Stimulated activated CD8-positive, alpha-beta memory T cell treated with anti-CD3 and anti-CD28 coated beads, Interleukin-4, amount 100 ng/mL, for 4 hours (primary cell): Measurements from ENCODE around the gene TMEM167B.
"Not testable (repeated sequence)": the region's sequence is repeated elsewhere in the genome, so short reads cannot be mapped to it uniquely, and the experiment has no call there.

Experiments used
- DNase-seq, 2 donors: peaks; one replicate each; pipeline ENCODE4 v3.0.0-alpha.2; 2020; ENCODE audit warnings: low read depth in 2 of 2, low spot score in 1 of 2

Gene TMEM167B

DNA sequence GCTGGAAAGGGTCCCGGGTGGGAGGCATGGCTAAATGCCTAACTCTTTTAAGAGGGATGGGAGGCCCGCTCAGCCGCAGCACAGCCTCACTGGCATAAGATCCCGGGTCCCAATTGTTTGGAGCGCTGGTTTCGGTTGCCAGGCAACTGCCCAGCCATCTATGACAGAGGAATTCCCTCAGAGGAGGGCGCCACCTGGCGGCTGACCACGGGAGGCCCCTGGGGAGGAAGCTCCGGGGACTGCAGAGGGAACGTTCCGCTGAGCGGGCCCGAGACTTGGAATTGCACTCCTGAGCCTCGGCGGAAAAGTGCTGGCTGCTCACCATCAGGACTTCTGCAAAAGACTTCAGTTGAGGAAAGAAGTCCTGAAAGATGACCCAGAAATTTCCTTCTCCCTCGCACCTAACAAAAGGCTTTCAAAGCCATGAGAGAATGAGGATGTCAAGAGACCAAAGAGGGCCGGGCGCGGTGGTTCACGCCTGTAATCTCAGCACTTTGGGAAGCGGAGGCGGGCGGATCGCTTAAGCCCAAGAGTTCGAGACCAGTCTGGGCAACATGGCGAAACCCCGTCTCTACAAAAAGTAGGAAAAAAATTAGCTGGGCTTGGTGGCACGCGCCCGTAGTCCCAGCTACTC is 22.2 kb downstream of the TMEM167B start:
- peak; percentile 74 to 80 for DNase-seq

DNA sequence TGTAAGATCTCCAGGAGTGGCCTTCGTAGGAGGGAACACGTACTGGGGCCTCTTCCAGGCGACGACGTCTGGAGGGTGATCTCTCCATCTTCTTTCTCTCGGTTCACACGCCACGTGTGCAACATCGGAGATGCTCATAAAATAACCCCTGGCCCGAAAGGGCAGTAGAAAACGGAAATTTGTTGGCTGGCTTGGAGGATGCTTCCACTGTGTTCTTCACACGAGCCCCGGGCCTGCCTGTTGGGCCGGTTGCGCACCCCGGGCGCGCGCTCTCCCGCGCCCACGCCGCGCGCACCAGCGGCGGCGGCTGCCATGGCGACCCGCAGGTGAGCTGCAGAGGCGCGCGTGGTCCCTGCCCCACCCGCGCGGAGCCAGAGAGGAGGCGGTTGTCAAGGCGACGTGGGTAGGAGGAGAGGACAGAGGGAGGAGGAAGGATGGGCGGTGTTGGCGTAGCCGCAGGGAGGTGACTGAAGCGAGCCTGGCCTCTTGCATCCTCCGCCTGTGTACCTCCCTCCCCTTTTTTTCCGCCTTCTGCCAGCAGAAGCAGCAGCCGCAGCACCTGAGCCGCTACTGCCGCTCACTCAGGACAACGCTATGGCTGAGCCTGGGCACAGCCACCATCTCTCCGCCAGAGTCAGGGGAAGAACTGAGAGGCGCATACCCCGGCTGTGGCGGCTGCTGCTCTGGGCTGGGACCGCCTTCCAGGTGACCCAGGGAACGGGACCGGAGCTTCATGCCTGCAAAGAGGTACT is 23.2 kb downstream of the TMEM167B start, which contains the start of gene ELAPOR1:
Gene ELAPOR1 (plus strand): TSS at position 526 of the 752 bp plus-strand sequence. CDS start 69 bp downstream, at position 595.
- peak; percentile 83 to 86 for DNase-seq

DNA sequence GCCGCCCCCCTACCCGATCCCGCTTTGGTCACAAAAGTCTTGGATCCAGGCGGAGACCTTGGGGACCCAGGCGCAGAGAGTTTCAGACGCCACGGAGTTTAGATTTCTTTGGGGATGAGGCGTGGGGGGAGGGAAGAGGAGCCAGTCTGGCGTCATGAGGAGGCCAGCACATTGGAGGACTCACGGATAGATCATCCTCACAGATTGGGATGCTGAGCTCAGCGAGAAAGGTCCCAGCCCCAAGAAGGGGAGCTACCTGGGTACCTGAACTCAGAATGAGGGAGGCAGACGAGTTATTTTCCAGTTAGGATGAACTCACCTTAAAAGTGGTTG is 23.7 kb downstream of the TMEM167B start:
- DNase-seq, result no peak

DNA sequence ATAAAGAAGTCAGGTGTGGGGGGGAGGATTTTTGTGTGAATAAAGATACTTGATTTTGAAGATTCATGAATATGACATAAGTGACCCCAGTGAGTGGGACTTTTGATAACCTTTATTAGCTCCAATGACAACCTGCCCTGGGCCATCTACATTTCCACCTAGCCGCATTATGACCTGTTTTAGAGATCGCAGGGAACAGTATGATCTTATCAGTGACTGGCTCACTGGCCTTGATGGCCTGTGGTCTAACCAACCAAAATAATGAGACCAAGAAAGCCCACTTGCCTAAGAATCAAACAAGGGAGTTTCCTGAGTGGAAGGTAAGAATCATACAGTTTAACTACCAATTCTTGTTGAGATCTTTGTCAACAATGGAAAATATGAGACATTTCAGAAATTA is 25.1 kb downstream of the TMEM167B start:
- DNase-seq, result no peak

DNA sequence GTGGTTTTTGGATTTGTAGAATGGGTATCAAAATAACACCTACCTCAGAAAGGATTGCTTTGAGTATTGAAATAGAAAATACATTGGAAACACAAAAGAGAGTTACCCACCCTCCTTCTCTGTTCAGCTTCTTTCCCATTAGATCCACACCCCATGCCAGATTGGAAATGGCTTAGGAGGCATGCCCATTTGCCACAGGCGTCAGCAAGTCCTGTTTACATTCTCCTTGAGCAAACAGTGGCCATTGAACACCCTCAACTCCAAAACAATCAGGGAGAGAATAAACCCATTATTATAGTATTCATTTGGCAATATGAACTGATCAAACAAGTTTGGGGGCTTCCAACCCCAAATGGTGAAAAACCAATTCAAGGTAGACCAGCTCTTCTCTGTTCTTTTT is 25.7 kb downstream of the TMEM167B start:
- no peak for DNase-seq

DNA sequence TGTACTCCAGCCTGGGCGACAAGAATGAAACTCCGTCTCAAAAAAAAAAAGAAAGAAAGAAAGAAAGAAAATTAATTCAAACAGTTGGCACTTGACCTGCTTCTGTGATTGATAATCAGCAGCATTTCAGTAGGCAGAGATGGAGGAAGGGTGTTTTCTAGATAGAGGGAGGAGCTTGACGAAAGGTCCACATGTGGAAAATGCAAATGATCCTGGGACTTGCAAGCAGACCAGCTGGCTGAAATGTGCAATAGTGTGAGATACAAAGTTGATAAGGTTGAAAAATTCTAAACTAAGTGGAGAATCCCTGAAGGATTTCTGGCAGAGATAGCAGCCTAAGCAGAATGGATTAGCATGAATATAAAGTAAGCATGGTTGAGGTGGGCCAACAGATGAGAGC is 27.5 kb downstream of the TMEM167B start:
- no peak for DNase-seq

DNA sequence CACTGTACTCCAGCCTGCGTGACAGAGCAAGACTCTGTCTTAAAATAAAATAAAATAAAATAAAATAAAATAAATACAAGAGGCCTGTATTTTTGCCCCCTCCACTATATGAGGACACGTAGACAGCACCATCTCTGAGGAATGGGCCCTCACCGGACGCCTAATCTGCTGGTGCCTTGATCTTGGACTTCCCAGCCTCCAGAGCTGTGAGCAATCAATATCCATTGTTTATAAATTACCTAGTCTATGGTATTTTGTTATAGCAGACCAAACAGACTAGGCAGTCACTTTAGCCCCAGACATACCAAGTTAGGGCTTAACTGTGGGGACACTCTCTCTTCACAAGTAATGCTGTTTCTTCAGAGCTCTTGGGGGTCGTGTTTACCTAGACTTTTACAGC is 29.8 kb downstream of the TMEM167B start:
- no peak for DNase-seq

DNA sequence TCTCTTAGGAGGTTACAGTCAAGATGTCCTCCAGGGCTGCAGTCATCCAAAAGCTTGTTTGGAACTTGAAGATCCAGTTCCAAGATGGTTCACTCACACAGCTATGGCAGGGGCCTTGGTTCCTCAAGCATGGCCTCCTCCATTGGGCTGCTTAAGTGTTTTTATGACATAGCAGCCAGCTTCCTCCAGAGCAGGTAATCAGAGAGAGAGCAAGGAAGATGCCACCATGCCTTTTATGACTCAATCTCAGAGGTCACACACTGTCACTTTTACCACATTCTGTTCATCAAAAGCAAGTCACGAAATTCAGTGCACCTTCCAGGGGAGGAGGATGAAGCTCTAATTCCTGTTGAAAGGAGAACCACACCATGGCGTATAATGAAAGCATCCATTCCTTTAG is 40.5 kb downstream of the TMEM167B start:
- no peak for DNase-seq

DNA sequence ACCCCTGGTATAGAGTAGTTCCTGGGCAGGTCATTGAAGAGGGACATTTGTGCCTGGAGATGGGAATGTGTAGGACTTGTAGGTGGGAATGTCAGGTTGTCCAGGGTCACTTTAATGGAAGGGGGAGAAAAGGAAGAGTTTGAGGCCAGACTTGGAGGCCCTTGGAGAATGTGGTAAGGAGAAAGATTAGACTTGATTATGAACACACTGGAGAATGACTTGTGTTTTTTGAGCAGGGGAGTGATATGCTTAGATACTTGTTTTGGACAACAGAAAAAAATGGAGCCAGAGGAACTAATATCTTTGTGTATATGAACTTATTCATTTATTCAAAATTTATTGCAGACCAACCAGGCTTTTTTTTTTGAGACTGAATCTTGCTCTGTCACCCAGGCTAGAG is 41.2 kb downstream of the TMEM167B start:
- DNase-seq, result no peak

DNA sequence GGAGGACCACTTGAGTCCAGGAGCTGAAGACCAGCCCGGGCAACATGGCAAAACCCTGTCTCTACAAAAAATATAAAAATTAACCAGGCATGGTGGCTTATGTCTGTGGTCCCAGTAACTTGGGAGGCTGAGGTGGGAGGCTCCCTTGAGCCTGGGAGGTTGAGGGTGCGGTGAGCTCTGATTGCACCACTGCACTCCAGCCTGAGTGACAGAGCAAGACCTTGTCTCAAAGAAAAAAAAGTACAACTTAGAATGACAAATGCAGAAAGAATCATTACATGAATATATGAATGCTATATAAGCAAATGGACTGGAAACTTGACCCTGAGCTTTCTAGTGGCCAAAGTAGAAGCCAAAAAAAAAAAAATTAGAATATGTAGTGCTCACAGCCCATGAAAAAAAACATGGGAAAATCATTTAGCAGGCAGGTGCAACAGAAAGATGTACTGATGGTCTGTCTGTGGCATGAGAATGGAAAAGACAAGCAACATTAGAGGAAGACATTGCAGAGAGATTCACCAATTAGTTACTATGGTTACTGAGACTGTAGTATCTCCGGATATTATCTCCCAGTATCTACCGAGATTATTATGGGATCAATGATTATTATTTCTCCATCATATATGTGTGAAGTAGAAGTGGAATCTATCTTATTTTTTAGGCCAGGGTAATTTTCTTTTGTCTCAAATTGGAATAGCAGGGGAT is 42.6 kb downstream of the TMEM167B start:
- no peak for DNase-seq

DNA sequence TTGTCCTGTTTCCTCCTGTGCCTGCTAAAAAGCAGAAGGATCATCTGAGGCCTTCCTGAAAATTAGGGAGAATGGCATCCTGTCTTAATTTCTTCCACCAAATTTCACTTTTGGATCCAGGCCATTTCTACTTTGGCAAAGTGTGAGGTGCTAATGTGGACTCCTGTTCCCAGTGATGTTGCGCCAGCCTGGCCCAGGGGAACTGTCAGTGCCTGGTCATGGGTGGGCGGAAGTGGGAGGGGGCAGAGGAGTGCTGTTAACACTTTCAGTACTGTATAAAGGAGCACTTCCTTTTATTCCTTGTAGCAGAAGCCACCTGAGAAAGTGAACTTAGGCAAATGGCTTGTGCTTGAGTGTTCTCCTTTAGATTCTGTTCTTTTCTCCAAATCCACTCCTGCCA is 43.3 kb downstream of the TMEM167B start:
- DNase-seq, result no peak

DNA sequence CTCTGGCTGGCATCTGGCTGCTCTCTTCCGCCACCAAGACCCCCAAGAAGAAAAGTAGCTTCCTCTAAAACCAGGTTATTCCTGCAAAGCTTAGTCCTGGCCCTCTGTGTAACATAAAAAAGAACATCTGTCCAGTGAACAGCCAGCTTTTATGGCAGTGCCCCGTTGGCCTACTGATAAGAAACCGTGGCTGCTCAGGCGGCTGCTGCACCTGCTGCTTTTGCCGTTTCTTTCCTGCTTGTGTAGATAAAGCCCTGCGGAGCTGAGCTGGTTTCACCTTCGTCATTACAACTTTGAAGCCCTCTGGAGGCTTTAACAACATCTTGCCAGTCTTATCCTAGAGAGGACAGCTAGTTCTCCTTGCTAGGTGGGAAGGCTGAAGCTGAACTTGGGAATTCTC is 43.9 kb downstream of the TMEM167B start:
- DNase-seq, result no peak

DNA sequence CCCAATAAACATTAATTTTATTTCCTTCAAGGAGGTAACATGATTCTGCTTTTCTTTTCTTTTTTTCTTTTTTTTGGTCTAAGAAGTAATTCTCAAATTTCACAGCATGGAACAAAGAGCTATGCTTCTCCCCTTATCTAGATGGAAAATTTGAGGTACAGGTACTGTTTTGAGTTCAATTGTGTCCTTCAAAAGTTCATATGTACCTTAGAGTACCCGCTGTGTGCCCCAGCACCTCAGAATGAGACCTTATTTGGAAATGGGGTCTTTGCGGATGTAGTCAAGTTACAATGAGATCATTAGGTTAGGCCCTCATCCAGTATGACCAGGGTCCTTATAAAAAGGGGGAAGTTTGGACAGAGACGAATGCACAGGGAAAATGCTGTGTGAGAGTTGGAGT is 45.4 kb downstream of the TMEM167B start:
- DNase-seq, result no peak

DNA sequence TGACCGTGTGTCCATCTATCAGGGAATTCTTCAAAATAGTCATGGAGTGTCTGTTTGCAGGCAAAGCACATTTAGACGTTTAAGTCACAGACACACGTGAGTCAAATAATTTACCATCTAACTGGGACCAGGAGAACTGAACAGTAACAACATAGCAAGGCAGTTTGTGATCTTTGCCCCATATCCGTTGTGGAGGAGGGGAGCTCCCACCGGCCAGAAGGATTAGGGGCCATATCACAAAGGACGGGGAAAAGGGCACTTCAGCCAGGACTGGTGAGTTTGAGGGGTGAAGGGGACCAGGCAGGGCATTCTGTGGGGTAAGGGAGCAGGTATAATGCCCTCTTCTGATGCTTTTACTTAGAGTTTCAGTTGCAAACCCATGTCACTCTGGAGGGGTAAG is 46.2 kb downstream of the TMEM167B start:
- DNase-seq, result no peak

DNA sequence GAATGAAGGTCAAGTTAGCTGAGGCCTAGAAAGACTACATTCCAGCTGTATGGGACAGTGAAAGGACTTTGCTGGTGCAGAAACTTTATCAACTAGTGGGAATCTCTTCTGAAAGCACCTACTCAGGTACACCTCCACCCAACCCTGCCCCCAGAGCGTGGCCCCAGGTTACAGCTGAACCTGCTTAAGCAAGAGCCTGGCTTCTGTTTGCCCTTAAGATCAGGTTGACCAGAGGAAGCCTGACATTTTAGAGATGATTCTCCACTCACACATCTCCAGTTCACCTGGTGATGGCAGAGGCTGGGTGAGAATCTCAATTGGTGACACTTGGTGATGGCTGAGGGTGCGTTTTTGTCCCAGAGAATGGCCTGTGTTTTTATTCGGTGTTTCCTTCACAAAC is 47.4 kb downstream of the TMEM167B start:
- no peak for DNase-seq

DNA sequence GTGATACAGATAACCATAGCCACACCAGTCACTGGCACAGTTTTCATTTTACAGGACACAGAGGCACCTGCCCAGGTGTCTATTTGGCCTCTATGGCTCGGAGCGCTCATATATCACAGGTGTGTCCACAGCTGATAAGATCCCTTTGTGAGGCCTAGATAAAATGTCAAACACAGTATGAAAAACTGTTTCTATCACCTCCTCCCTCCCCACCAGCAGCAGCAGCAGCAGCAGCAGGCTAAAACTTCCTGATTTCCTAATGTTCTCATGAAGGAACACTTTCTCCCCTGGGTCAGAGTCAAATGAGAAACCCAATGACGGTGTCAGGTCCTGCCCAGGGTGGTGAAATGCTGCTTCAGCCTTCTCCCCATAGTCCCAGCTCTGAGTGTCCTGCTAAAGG is 47.8 kb downstream of the TMEM167B start:
- DNase-seq, result no peak

DNA sequence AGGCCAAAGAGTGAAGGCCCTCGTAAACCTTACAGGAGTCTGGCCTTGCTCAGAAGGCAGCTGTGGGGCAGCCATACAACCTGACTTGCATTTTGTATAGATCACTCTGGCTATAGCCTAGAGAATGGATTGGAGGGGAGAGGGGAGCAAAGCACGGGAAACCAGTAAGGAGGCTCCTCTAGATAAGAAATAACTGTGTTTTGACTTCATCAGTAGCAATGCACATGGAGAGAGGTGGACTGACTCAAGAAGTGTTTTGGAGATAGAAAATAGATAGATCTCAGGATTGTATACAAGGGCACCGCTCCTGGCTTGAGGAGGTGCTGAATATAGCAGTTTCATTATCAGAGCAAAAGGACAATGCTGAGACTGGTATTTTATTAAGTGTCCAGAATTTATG is 49.8 kb downstream of the TMEM167B start:
- DNase-seq, result no peak

DNA sequence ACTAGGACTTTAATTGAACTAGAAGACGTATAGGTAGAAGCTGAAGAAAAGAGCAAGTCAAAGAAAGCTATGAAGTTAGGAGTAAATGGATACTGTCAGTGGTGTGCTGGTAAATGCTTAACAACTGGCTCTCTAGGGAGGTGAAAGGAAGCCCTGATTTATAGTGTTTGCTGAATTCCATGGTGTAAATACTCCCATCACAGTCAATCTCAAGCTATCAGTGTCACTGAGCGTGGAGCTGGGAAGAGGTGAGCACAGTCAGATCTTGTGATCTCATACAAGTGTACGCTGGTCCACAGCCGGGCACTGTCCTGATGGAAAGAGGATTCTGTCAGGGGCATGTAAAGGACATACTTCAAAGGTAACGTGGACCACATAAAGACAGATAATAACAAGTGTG is 51.7 kb downstream of the TMEM167B start:
- no peak for DNase-seq

DNA sequence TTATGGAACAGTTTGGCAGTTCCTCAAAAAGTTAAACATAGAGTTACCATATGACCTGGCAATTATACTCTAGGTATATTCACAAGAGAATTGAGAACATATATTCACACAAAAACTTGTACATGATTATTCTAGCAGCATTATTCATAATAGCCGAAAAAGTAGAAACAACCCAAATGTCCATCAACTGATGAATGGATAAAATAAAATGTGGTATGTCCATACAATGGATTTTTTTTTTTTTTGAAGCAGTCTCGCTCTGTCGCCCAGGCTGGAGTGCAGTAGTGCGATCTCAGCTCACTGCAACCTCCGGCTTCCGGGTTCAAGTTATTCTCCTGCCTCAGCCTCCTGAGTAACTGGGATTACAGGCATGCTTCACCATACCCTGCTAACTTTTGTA is 52.2 kb downstream of the TMEM167B start:
- not testable (repeated sequence) for DNase-seq
